PC-9 (cell line): ENCODE results near the gene C19orf18.

ENCODE experiments used
- CTCF ChIP-seq: fragments of 200-600 bp; sonication (generic); conservative IDR thresholded peaks from 2 replicates; pipeline ENCODE4 v1.6.1; 2017; ENCODE audit warnings: mixed run types, antibody characterized with exemption, mild to moderate bottlenecking, moderate library complexity
- EZH2 ChIP-seq: fragments of 200-600 bp; sonication (generic); IDR thresholded peaks from 2 replicates; pipeline ENCODE4 v1.8.0; 2017; ENCODE audit warnings: antibody characterized with exemption, low read depth

- TF ChIP-seq EZH2 (no peak), CTCF (no peak; the same call in 1 of the 2 replicates)
Measured at GRCh38 chr19:58022283-58022660, 47.9 kb upstream of the C19orf18 start.
